HCT116 (cell line): ENCODE results near the gene TEF.

ENCODE experiments used
- CEBPB ChIP-seq: IDR thresholded peaks from 2 replicates; pipeline ENCODE4 v1.6.1; 2012; ENCODE audit warnings: low read depth
- EZH2 ChIP-seq: fragments of 200-600 bp; sonication (generic); IDR thresholded peaks from 2 replicates; pipeline ENCODE4 v1.6.1; 2017; ENCODE audit warnings: antibody characterized with exemption, mixed run types
- JUND ChIP-seq: IDR thresholded peaks from 2 replicates; pipeline ENCODE4 v1.6.1; 2012
- MAX ChIP-seq: IDR thresholded peaks from 2 replicates; pipeline ENCODE4 v1.6.1; 2012
- POLR2A ChIP-seq: IDR thresholded peaks from 2 replicates; pipeline ENCODE4 v1.7.0; 2011; ENCODE audit warnings: borderline replicate concordance; ENCODE audit not compliant: insufficient read depth, insufficient read length; ENCODE audit errors: extremely low read depth
- SIN3A ChIP-seq: IDR thresholded peaks from 2 replicates; pipeline ENCODE4 v1.6.1; 2012; ENCODE audit warnings: low read depth
- SP1 ChIP-seq: IDR thresholded peaks from 2 replicates; pipeline ENCODE4 v1.6.1; 2012; ENCODE audit warnings: low read depth
- SRF ChIP-seq: IDR thresholded peaks from 2 replicates; pipeline ENCODE4 v1.6.1; 2012; ENCODE audit warnings: low read depth
- YY1 ChIP-seq: IDR thresholded peaks from 2 replicates; pipeline ENCODE4 v1.6.1; 2011; ENCODE audit warnings: low read length, low read depth, moderate library complexity, mild to moderate bottlenecking; ENCODE audit not compliant: insufficient replicate concordance; ENCODE audit errors: extremely low read depth
- ZNF274 ChIP-seq: fragments of 200-500 bp; sonication (Bioruptor generic); IDR thresholded peaks from 2 replicates; pipeline ENCODE4 v1.6.1; 2014; ENCODE audit warnings: mild to moderate bottlenecking, low read depth, low read length, inconsistent platforms
- TF ChIP-seq, protein P1 (sequence below), 3 experiments: fragments of 200-600 bp in 1 of 3; sonication (generic) in 1 of 3; IDR thresholded peaks in 2 of 3; conservative IDR thresholded peaks in 1 of 3; 2 replicates each; pipeline ENCODE4 v1.5.1; 2012 to 2017; ENCODE audit warnings: low read depth in 2 of 3, low read length in 2 of 3, antibody characterized with exemption in 1 of 3, borderline replicate concordance in 1 of 3, control low read depth in 1 of 3, mild to moderate bottlenecking in 1 of 3, mixed read lengths in 1 of 3, mixed run types in 1 of 3, moderate library complexity in 1 of 3; ENCODE audit not compliant: insufficient read depth in 1 of 3
- TF ChIP-seq, protein P2 (sequence below): IDR thresholded peaks from 2 replicates; pipeline ENCODE4 v1.6.1; 2012
- TF ChIP-seq, protein P3 (sequence below): IDR thresholded peaks from 2 replicates; pipeline ENCODE4 v1.6.1; 2011; ENCODE audit warnings: mild to moderate bottlenecking, low read length, moderate library complexity; ENCODE audit not compliant: insufficient replicate concordance; ENCODE audit errors: extremely low read depth

DNA sequence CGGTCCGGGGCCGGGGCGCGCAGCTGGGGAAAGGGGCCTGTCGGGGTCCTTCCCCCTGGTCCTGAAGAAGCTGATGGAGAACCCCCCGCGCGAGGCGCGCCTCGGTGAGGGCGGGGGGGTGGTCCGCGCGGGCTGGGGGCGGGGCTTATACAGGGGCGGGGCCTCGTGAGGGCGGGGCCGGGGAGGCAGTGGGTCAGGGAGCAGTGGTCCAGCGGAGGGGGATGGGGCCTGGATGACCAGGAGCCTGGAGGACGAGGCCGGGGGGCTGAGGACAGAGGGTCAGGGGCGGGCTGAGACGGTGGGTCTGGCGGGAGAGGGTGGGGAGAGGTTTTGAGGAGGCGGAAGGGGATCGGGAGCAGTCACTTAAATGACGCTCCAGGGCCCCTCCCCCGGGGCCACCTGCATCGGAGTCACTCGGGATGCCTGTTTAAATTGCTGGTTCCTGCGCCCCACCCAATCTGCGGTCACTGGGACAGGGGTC is 396 bp downstream of the TEF start:
- TF ChIP-seq POLR2A, result no peak
- no peak for TF ChIP-seq MAX
- TF ChIP-seq, protein P1, sequence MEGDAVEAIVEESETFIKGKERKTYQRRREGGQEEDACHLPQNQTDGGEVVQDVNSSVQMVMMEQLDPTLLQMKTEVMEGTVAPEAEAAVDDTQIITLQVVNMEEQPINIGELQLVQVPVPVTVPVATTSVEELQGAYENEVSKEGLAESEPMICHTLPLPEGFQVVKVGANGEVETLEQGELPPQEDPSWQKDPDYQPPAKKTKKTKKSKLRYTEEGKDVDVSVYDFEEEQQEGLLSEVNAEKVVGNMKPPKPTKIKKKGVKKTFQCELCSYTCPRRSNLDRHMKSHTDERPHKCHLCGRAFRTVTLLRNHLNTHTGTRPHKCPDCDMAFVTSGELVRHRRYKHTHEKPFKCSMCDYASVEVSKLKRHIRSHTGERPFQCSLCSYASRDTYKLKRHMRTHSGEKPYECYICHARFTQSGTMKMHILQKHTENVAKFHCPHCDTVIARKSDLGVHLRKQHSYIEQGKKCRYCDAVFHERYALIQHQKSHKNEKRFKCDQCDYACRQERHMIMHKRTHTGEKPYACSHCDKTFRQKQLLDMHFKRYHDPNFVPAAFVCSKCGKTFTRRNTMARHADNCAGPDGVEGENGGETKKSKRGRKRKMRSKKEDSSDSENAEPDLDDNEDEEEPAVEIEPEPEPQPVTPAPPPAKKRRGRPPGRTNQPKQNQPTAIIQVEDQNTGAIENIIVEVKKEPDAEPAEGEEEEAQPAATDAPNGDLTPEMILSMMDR (IDR thresholded peaks at IDR 0.05 in 2 of 3, conservative IDR thresholded peaks at IDR 0.05 in 1 of 3; ENCODE audit: borderline replicate concordance in 1 of 3, insufficient read depth in 1 of 3, low read depth in 2 of 3, low read length in 2 of 3), result no peak
- no peak for TF ChIP-seq SRF
- TF ChIP-seq, protein P2, sequence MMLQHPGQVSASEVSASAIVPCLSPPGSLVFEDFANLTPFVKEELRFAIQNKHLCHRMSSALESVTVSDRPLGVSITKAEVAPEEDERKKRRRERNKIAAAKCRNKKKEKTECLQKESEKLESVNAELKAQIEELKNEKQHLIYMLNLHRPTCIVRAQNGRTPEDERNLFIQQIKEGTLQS, result no peak
- no peak for TF ChIP-seq SP1
- TF ChIP-seq ZNF274, result no peak
- TF ChIP-seq EZH2, result no peak
- no peak for TF ChIP-seq YY1
- TF ChIP-seq, protein P3, sequence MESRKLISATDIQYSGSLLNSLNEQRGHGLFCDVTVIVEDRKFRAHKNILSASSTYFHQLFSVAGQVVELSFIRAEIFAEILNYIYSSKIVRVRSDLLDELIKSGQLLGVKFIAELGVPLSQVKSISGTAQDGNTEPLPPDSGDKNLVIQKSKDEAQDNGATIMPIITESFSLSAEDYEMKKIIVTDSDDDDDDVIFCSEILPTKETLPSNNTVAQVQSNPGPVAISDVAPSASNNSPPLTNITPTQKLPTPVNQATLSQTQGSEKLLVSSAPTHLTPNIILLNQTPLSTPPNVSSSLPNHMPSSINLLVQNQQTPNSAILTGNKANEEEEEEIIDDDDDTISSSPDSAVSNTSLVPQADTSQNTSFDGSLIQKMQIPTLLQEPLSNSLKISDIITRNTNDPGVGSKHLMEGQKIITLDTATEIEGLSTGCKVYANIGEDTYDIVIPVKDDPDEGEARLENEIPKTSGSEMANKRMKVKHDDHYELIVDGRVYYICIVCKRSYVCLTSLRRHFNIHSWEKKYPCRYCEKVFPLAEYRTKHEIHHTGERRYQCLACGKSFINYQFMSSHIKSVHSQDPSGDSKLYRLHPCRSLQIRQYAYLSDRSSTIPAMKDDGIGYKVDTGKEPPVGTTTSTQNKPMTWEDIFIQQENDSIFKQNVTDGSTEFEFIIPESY, result no peak
- TF ChIP-seq SIN3A, result no peak
- no peak for TF ChIP-seq CEBPB
- TF ChIP-seq JUND, result no peak
